Measurements from ENCODE around the gene TEKT5. TPM values are rescaled to one million over a fixed set of nuclear protein-coding genes. Genes with fewer than 3 reads are reported as not detected.

Gene TEKT5
- total and polyA plus RNA-seq, 9 of the 15 experiments (the other 6 are each of a cell fraction or from before 2014, with no cell fraction given), result 0.10 to 0.19 TPM; not detected in 7

GRCh38 chr16:10743610-10744369 lies 49.1 kb upstream of the TEKT5 start, which contains the start of gene NUBP1 (continued):
- TF ChIP-seq, protein P1, sequence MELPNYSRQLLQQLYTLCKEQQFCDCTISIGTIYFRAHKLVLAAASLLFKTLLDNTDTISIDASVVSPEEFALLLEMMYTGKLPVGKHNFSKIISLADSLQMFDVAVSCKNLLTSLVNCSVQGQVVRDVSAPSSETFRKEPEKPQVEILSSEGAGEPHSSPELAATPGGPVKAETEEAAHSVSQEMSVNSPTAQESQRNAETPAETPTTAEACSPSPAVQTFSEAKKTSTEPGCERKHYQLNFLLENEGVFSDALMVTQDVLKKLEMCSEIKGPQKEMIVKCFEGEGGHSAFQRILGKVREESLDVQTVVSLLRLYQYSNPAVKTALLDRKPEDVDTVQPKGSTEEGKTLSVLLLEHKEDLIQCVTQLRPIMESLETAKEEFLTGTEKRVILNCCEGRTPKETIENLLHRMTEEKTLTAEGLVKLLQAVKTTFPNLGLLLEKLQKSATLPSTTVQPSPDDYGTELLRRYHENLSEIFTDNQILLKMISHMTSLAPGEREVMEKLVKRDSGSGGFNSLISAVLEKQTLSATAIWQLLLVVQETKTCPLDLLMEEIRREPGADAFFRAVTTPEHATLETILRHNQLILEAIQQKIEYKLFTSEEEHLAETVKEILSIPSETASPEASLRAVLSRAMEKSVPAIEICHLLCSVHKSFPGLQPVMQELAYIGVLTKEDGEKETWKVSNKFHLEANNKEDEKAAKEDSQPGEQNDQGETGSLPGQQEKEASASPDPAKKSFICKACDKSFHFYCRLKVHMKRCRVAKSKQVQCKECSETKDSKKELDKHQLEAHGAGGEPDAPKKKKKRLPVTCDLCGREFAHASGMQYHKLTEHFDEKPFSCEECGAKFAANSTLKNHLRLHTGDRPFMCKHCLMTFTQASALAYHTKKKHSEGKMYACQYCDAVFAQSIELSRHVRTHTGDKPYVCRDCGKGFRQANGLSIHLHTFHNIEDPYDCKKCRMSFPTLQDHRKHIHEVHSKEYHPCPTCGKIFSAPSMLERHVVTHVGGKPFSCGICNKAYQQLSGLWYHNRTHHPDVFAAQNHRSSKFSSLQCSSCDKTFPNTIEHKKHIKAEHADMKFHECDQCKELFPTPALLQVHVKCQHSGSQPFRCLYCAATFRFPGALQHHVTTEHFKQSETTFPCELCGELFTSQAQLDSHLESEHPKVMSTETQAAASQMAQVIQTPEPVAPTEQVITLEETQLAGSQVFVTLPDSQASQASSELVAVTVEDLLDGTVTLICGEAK (IDR thresholded peaks at IDR 0.05), result peak; percentile 96
- TF ChIP-seq, protein P1 (CRISPR knock-in tag; IDR thresholded peaks at IDR 0.05), result no peak
- TF ChIP-seq ZNF175 (CRISPR knock-in tag; IDR thresholded peaks at IDR 0.05; ENCODE audit: low read depth) (no peak), CREB1 (IDR thresholded peaks at IDR 0.05) (peak; percentile 35), CREB1 (CRISPR knock-in tag; IDR thresholded peaks at IDR 0.05) (0 out of 2 replicates have a peak, but pooled peaks have one; percentile 61), SIRT6 (IDR thresholded peaks at IDR 0.05; ENCODE audit: low read depth, low read length) (no peak), ZNF263 (CRISPR knock-in tag; IDR thresholded peaks at IDR 0.05; ENCODE audit: borderline replicate concordance) (no peak), ELF4 (CRISPR knock-in tag; IDR thresholded peaks at IDR 0.05) (peak; percentile 76; the same call in 1 of the 2 replicates), HCFC1 (IDR thresholded peaks at IDR 0.05; ENCODE audit: low read depth, low read length) (peak; percentile 69), HMGXB4 (CRISPR knock-in tag; IDR thresholded peaks at IDR 0.05) (no peak), U2AF1 (optimal IDR thresholded peaks at IDR 0.05; ENCODE audit: low read depth, low read length) (no peak), HDGF (IDR thresholded peaks at IDR 0.05) (no peak)
- TF ChIP-seq, protein P2, sequence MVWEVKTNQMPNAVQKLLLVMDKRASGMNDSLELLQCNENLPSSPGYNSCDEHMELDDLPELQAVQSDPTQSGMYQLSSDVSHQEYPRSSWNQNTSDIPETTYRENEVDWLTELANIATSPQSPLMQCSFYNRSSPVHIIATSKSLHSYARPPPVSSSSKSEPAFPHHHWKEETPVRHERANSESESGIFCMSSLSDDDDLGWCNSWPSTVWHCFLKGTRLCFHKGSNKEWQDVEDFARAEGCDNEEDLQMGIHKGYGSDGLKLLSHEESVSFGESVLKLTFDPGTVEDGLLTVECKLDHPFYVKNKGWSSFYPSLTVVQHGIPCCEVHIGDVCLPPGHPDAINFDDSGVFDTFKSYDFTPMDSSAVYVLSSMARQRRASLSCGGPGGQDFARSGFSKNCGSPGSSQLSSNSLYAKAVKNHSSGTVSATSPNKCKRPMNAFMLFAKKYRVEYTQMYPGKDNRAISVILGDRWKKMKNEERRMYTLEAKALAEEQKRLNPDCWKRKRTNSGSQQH (CRISPR knock-in tag; IDR thresholded peaks at IDR 0.05), result 0 out of 2 replicates have a peak, but pooled peaks have one; percentile 66
- TF ChIP-seq, protein P3, sequence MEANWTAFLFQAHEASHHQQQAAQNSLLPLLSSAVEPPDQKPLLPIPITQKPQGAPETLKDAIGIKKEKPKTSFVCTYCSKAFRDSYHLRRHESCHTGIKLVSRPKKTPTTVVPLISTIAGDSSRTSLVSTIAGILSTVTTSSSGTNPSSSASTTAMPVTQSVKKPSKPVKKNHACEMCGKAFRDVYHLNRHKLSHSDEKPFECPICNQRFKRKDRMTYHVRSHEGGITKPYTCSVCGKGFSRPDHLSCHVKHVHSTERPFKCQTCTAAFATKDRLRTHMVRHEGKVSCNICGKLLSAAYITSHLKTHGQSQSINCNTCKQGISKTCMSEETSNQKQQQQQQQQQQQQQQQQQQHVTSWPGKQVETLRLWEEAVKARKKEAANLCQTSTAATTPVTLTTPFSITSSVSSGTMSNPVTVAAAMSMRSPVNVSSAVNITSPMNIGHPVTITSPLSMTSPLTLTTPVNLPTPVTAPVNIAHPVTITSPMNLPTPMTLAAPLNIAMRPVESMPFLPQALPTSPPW (CRISPR knock-in tag; IDR thresholded peaks at IDR 0.05), result peak; percentile 88
